ENCODE results near the gene PALLD.

The PALLD gene

GRCh38 chr4:168914095-168914494 is 417.2 kb downstream of the PALLD start:
- Mint-ChIP-seq H3K9me3 (no peaks in the 10 kb centered on the region), H3K27ac (no peak overlapping the region), H3K36me3 (ENCODE audit: low read depth) (peaks cover 67% of the 10 kb centered on the region), H3K4me1 (no peaks in the 10 kb centered on the region), H3K4me3 (no peak overlapping the region), H3K27me3 (ENCODE audit: low read depth) (no peaks in the 10 kb centered on the region)
- no peak for TF ChIP-seq CTCF (IDR thresholded peaks at IDR 0.05; ENCODE audit: unreplicated experiment in 3 of 3)

- Mint-ChIP-seq H3K27ac (peak overlapping the region; percentile 15 to 57 (median 42)), H3K4me3 (no peak overlapping the region), H3K27me3 (ENCODE audit: low read depth) (no peaks in the 10 kb centered on the region), H3K4me1 (peaks cover 4% of the 10 kb centered on the region), H3K36me3 (ENCODE audit: low read depth) (peaks cover 61% of the 10 kb centered on the region), H3K9me3 (no peaks in the 10 kb centered on the region)
- peak; percentile 51 to 67 (median 54) for TF ChIP-seq CTCF (IDR thresholded peaks at IDR 0.05; ENCODE audit: unreplicated experiment in 3 of 3)
Measured at GRCh38 chr4:168917138-168917779, 420.4 kb downstream of the PALLD start.

DNA sequence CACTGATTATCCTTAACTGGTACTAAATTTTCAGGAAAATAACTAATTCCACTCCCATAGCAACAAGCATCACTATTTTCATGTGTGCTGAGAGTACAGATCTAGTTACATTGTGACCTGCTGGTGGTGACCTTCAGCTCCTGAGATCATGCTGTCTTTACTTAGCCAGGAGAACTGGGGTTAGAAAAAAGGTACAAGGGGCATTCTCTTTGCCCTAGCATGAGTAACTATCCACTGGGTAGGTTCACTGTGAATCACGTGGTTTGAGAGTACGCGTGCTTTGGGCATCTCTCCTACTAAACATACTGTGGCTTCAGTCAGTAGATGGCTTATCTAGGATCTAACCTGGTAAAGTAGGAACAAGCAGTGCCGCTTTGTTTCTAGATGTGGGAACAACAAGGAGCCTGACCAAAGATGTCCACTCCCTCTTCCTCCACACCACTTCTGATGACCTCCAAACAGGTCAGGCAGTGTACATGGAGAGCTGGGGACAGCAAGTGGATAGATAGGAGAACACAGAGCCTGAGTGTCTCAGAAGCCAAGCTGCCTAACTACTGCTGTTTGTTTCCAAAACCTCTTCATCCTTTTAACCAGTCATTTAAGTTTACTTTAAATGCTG is 423.0 kb downstream of the PALLD start:
- no peaks in the 10 kb centered on the region for H3K27me3 Mint-ChIP-seq (ENCODE audit: low read depth)
- H3K36me3 Mint-ChIP-seq (ENCODE audit: low read depth), result peaks cover 65% of the 10 kb centered on the region
- no peak overlapping the region for H3K4me3 Mint-ChIP-seq
- peaks cover 9% of the 10 kb centered on the region for H3K4me1 Mint-ChIP-seq
- no peak for TF ChIP-seq CTCF (IDR thresholded peaks at IDR 0.05; ENCODE audit: unreplicated experiment in 3 of 3)
- H3K9me3 Mint-ChIP-seq, result no peaks in the 10 kb centered on the region
- peak overlapping the region in 1 of 3 experiments; percentile 27 for H3K27ac Mint-ChIP-seq

- Mint-ChIP-seq H3K9me3 (no peaks in the 10 kb centered on the region), H3K27ac (peak overlapping the region in 1 of 3 experiments; percentile 27), H3K4me1 (peaks cover 9% of the 10 kb centered on the region), H3K27me3 (ENCODE audit: low read depth) (no peaks in the 10 kb centered on the region), H3K36me3 (ENCODE audit: low read depth) (peaks cover 67% of the 10 kb centered on the region), H3K4me3 (no peak overlapping the region)
- no peak for TF ChIP-seq CTCF (IDR thresholded peaks at IDR 0.05; ENCODE audit: unreplicated experiment in 3 of 3)
Measured at GRCh38 chr4:168920441-168921065, 423.7 kb downstream of the PALLD start.

DNA sequence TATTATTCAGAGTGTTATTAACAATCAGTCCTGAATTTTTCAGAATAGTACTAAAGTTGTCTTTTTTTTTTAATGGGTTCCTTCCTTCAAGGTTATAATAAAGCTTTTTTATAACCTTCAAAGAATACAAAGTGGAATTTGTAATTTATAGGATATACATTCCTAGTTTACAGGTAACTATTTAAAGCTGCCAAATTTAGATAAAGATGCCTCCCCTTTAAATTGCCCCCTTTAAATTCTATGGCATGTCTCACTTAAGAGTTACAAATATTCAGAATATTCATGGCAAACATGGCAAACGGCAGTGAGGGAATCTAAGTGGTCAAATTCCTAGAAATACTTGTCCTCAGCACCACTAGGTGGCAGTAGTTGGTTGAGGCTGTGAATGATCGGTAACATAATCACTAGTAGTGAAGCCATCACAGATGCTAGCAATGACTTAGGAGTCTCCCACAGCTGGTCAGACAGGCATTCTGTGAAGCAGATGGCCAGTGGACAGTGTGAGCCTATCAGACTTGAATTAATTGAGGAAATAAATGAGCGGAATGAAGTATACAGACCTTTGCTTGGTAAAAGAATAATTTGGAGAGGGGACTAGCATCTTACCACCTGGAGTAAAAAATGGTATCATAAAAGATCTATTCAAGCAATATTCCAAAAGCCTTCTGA is 426.8 kb downstream of the PALLD start:
- Mint-ChIP-seq H3K4me1 (peaks cover 9% of the 10 kb centered on the region), H3K27ac (peak overlapping the region in 2 of 3 experiments; percentile 5 to 22), H3K27me3 (ENCODE audit: low read depth) (no peaks in the 10 kb centered on the region), H3K9me3 (no peaks in the 10 kb centered on the region), H3K36me3 (ENCODE audit: low read depth) (peaks cover 69% of the 10 kb centered on the region), H3K4me3 (no peak overlapping the region)
- TF ChIP-seq CTCF (IDR thresholded peaks at IDR 0.05; ENCODE audit: unreplicated experiment in 3 of 3), result peak; percentile 75 to 85 (median 76)

Measured in nephron (organoid).